Fibroblast of mammary gland (primary cell): ENCODE results near the gene ANO1.

Experiments used
- DNase-seq: peaks from one replicate; pipeline ENCODE4 v3.0.0-alpha.2; 2010; ENCODE audit warnings: low read depth
- H3K4me3 ChIP-seq: 2 replicates; pipeline ENCODE4 v1.5.1; 2011; ENCODE audit warnings: low read depth, mild to moderate bottlenecking, low read length, moderate library complexity; ENCODE audit not compliant: control insufficient read depth
- CTCF ChIP-seq: conservative IDR thresholded peaks from 2 replicates; pipeline ENCODE4 v1.5.1; 2011; ENCODE audit warnings: low read depth, low read length, inconsistent platforms; ENCODE audit not compliant: control insufficient read depth, insufficient read depth

ANO1 gene

GRCh38 chr11:70204466-70204799 lies 126.3 kb downstream of the ANO1 start:
- H3K4me3 ChIP-seq, result peak overlapping the region; percentile 91
- TF ChIP-seq CTCF, result no peak
- no peak for DNase-seq

DNA sequence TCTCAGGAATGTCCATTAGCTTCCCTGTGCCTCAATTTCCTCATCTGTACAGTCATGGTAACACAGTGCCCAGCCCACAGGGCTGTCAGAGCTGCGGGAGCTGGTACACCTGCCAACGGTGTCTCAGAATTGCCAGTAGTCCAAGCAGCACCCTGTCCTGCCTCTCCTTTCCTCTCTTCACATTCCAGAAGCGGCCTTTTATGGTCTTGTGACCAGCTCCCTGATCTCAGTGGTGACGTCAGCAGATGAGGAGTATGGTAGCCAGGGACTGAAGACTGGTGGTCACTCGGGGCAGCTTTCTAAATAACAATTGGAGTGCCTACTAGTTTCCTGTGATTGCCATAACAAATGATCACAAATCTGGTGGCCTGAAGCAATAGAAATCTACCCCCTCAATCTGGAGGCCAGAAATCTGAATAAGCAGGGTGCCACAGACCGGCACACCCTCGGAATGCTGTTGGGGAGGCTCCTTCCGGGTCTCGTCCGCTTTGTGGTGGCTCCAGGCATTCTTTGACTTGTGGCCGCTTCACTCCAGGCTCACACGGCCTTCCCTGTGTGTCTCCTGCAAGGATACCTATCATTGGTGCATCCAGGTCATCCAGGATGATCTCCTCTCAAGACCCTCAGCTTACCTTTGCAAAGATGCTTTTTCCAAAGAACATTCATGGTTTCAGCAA lies 127.1 kb downstream of the ANO1 start:
- H3K4me3 ChIP-seq, result peak overlapping the region; percentile 91
- DNase-seq, result peak; percentile 40

DNA sequence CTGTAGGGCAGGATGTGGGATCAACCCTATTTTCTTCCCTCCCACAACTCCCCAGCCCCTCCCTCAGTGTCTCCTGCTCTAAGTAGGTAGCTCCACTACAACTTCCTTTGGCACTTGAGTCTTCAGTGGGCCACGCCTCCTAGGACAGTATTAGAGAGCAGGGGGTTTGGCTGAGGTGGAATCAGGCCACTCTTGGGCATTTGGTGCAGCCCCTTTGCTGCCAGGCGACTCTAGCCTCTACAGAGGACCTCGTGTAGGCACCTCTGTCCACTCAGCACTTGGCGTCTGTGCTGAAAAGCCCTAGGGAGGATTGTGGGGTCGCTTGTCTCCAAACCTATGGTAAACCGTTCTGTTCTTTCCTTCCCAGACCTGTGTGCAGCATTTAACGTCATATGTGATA lies 127.6 kb downstream of the ANO1 start:
- H3K4me3 ChIP-seq, result no peak overlapping the region
- no peak for TF ChIP-seq CTCF
- DNase-seq, result no peak

More for the DNA sequence above, 127.1 kb downstream of the ANO1 start:
- no peak for TF ChIP-seq CTCF

- no peak for DNase-seq
- H3K4me3 ChIP-seq, result no peak overlapping the region
- TF ChIP-seq CTCF, result no peak
Observed at GRCh38 chr11:70206226-70206981, 128.3 kb downstream of the ANO1 start.

DNA sequence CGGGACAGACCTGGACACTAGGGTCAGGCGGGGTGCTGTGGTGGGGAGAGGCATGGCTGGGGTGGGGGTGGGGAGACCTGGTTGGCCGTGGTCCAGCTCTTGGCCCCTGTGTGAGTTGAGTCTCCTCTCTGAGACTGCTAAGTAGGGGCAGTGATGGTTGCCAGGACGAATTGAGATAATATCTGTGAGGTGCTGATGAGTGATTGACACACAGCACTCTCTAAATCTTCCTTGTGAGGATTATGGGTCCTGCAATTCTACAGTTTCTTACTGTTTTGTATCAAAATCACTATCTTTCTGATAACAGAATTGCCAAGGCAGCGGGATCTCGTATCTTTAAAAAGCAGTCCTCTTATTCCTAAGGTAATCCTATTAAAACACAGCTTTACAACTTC lies 128.9 kb downstream of the ANO1 start:
- no peak for TF ChIP-seq CTCF
- DNase-seq, result no peak
- H3K4me3 ChIP-seq, result no peak overlapping the region

GRCh38 chr11:70207531-70208131 lies 129.5 kb downstream of the ANO1 start:
- H3K4me3 ChIP-seq, result no peak overlapping the region
- no peak for TF ChIP-seq CTCF
- DNase-seq, result no peak
